ENCODE results near the gene NOP56.

Gene NOP56

GRCh38 chr20:2705931-2706645 is 53.7 kb downstream of the NOP56 start:
- TF ChIP-seq CTCF (IDR thresholded peaks at IDR 0.05) = no peak

GRCh38 chr20:2706688-2707352 is 54.4 kb downstream of the NOP56 start:
- TF ChIP-seq CTCF (IDR thresholded peaks at IDR 0.05) = no peak

GRCh38 chr20:2707353-2708072 is 55.1 kb downstream of the NOP56 start:
- TF ChIP-seq CTCF (IDR thresholded peaks at IDR 0.05) = no peak

Measured in LNCAP (cell line).